Neural crest cell (in vitro differentiated cells): ENCODE results near the gene FAM227A. TPM values are rescaled to one million over a fixed set of nuclear protein-coding genes. Genes with fewer than 3 reads are reported as not detected.

Experiments used
- DNase-seq: peaks from one replicate; pipeline ENCODE4 v3.0.0; 2021; ENCODE audit warnings: low read depth, mixed read lengths, low spot score
- H3K27ac Mint-ChIP-seq: one replicate; pipeline ENCODE4 v1.8.0; 2021; ENCODE audit warnings: mild to moderate bottlenecking, mixed read lengths; ENCODE audit not compliant: unreplicated experiment
- H3K27me3 Mint-ChIP-seq: 2 replicates; pipeline ENCODE4 v1.8.0; 2021; ENCODE audit warnings: low read depth, mild to moderate bottlenecking, mixed read lengths
- H3K36me3 Mint-ChIP-seq: 2 replicates; pipeline ENCODE4 v1.8.0; 2021; ENCODE audit warnings: low read depth, mild to moderate bottlenecking, mixed read lengths
- H3K4me1 Mint-ChIP-seq: 2 replicates; pipeline ENCODE4 v1.8.0; 2021; ENCODE audit warnings: mixed read lengths
- H3K4me3 Mint-ChIP-seq: one replicate; pipeline ENCODE4 v1.8.0; 2021; ENCODE audit warnings: mild to moderate bottlenecking, mixed read lengths
- H3K9me3 Mint-ChIP-seq: 2 replicates; pipeline ENCODE4 v1.8.0; 2021; ENCODE audit warnings: mixed read lengths
- total RNA-seq: library from RNA; stranded (reverse); gene quantifications from 2 replicates; pipeline ENCODE4 v1.2.1, GENCODE V29; 2021
- TF ChIP-seq, protein P1 (sequence below): fragments of 200-600 bp; sonication (generic); conservative IDR thresholded peaks from 2 replicates; pipeline ENCODE4 v1.5.0; 2021; ENCODE audit warnings: antibody characterized with exemption, mild to moderate bottlenecking

FAM227A gene
- total RNA-seq, 1 donor from 2014 or later: 7.8 TPM

DNA sequence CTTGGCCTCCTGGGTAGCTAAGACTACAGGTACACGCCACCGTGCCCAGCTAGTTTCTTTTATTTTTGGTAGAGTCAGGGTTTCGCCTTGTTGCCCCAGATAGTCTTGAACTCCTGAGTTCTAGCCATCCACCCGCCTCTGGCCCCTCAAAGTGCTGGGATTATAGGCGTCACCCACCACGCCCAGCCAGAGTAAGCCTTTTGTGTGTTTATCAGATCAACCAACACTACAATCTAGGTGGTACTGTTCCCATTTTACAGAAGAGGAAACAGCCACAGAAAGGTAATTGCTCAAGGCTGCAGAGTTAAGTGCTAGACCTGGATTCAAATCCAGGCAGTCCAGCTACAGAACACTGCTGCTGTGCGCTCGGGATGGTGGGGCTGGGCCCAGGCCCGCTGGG, 28.7 kb upstream of the FAM227A start:
- Mint-ChIP-seq H3K36me3 (peaks cover 22% of the 10 kb centered on the region), H3K4me1 (peaks cover 23% of the 10 kb centered on the region), H3K27ac (no peak overlapping the region), H3K4me3 (peak overlapping the region; percentile 59), H3K9me3 (peaks cover 6% of the 10 kb centered on the region), H3K27me3 (no peaks in the 10 kb centered on the region)
- TF ChIP-seq, protein P1, sequence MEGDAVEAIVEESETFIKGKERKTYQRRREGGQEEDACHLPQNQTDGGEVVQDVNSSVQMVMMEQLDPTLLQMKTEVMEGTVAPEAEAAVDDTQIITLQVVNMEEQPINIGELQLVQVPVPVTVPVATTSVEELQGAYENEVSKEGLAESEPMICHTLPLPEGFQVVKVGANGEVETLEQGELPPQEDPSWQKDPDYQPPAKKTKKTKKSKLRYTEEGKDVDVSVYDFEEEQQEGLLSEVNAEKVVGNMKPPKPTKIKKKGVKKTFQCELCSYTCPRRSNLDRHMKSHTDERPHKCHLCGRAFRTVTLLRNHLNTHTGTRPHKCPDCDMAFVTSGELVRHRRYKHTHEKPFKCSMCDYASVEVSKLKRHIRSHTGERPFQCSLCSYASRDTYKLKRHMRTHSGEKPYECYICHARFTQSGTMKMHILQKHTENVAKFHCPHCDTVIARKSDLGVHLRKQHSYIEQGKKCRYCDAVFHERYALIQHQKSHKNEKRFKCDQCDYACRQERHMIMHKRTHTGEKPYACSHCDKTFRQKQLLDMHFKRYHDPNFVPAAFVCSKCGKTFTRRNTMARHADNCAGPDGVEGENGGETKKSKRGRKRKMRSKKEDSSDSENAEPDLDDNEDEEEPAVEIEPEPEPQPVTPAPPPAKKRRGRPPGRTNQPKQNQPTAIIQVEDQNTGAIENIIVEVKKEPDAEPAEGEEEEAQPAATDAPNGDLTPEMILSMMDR: no peak
- DNase-seq: no peak

DNA sequence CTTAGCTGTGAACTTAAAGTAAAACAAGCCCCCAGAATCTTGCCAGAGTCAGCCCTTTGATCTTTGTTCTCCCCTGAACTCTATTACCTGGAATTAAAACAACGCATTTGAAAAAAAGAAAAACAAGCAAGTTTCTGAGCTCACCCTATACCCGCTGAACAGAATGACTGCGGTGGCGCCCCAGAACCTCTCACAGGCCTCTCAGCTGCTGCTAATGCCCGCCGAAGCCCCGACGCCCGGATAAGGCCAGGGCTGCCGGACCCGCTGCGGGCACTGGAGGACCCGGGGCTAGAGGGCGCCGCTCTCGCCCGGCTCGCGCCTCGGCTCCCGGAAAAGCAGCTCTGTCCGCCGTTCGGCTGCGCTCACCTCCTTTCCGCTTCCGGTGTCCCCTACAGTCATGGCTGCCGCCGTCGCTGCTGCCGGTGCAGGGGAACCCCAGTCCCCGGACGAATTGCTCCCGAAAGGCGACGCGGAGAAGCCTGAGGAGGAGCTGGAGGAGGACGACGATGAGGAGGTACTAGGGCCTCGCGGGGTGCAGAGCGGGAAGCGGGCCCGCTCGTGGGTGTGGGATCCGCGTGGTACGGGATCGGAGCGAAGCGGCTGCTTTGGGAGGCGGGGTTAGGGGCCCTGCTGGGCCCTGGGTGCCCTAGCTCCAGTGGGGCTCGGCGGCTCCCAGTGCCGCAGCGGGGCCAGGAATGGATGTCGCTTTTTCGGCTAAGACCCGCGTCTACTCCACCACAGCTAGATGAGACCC, 25.6 kb upstream of the FAM227A start, which contains the start of gene TOMM22:
Gene TOMM22 (plus strand): TSS at position 376 of the 754 bp plus-strand sequence. CDS start 22 bp downstream, at position 398.
- peaks cover 6% of the 10 kb centered on the region for H3K9me3 Mint-ChIP-seq
- H3K27ac Mint-ChIP-seq: peak within 1 kb of the TSS; percentile 97
- peak within 1 kb of the TSS; percentile 96 for H3K4me3 Mint-ChIP-seq
- peaks cover 23% of the 10 kb centered on the region for H3K4me1 Mint-ChIP-seq
- TF ChIP-seq, protein P1: peak; percentile 60
- peak; percentile 80 for DNase-seq
- peaks cover 20% of the 10 kb centered on the region for H3K36me3 Mint-ChIP-seq
- H3K27me3 Mint-ChIP-seq: no peaks in the 10 kb centered on the region

DNA sequence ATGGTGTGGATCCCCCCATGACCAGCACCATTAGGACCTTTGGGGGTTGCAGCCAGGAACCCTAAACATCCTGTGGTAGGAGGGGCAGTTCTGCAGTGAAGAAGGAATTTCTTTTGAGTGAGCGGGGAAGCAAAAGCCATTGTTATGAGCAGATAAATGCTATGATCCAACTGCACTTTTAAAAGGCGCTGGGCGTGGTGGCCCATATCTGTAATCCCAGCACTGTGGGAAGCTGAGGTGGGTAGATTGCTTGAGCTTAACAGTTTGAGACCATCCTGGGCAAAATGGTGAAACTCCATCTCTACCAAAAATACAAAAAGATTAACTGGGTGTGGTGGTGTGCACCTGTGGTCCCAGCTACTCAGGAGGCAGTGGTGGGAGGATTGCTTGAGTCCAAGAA, 19.6 kb upstream of the FAM227A start:
- no peak for DNase-seq
- Mint-ChIP-seq H3K36me3 (peaks cover 10% of the 10 kb centered on the region), H3K4me3 (no peak overlapping the region), H3K27ac (no peak overlapping the region), H3K4me1 (no peaks in the 10 kb centered on the region), H3K27me3 (no peaks in the 10 kb centered on the region), H3K9me3 (no peaks in the 10 kb centered on the region)
- TF ChIP-seq, protein P1: no peak

DNA sequence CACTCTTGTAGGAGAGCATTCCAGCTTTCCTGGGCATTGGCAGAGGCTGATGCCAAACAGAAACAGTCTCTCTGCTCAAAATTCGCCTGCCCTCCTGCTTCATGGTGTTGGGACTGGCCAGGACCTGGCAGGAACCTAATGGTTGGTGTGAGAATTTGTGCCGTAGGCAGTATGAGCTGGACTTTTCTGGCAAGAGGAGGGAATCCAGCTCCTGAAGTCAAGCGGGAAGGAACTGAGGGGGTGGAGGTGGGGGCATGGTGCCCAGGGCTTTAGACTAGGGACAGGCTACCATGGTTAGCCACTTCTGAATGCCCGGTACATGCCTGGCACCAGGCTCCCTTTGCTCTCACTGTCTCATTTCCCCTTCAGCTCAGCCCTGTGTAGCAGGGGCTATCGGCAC, 18.7 kb upstream of the FAM227A start:
- Mint-ChIP-seq H3K36me3 (peaks cover 12% of the 10 kb centered on the region), H3K9me3 (no peaks in the 10 kb centered on the region)

DNA sequence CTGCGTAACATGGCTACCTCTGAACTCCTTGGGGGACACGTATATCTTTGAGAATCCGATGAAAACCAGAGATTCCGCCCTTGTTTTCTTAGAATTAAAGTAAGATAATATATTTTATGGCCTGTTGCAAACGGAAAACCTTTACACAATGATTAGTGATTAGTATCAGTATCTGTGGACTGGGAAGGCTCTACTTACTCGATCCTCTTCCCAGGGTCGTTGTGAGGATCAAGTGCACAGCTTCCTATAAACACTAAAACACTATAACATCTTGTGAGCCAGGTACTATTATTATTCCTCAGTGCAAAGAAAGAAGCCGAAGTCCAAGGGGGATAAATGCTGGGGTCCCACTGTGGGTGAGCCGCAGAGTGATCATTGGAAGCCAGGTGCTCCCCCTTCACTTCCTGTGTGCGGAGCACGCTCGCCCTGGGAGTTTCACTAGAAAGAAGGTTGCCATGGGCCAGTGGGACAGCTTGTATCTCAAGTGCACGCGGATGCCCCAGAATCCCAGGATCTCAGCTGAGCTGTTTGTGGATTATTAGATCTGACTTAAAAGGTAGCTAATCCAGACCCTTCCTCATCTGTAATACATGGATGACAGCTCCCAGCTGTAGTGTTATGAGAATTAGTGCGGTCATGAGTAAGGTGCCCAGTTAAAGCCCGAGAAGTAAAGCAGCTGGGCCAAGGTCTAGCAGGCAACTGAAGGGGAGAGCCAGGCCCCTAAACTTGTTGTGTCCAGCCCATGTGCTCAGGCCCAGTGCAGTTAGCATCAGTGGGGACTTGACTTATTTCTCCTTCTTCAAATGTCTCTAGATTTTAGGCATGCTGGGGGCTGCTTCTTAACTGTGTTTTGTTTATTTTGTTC, 1.1 kb upstream of the FAM227A start:
- TF ChIP-seq, protein P1: no peak
- H3K27ac Mint-ChIP-seq: peak overlapping the region; percentile 100
- H3K36me3 Mint-ChIP-seq: peaks cover 3% of the 10 kb centered on the region
- H3K4me1 Mint-ChIP-seq: peaks cover 18% of the 10 kb centered on the region
- no peaks in the 10 kb centered on the region for H3K27me3 Mint-ChIP-seq
- H3K4me3 Mint-ChIP-seq: peak overlapping the region; percentile 97
- no peak for DNase-seq
- no peaks in the 10 kb centered on the region for H3K9me3 Mint-ChIP-seq

More for the DNA sequence above, 18.7 kb upstream of the FAM227A start:
- Mint-ChIP-seq H3K27me3 (no peaks in the 10 kb centered on the region), H3K4me3 (no peak overlapping the region), H3K27ac (no peak overlapping the region), H3K4me1 (no peaks in the 10 kb centered on the region)
- TF ChIP-seq, protein P1: no peak
- DNase-seq: no peak
